Measurements from ENCODE around the gene CSMD2.

The CSMD2 gene

GRCh38 chr1:33762109-33762830 is 402.8 kb downstream of the CSMD2 start:
- H3K27ac ChIP-seq (ENCODE audit: low read depth, low read length): no peak overlapping the region
- H3K9me3 ChIP-seq (ENCODE audit: low read length): no peaks in the 10 kb centered on the region
- H3K9ac ChIP-seq (ENCODE audit: low read length): no peak overlapping the region
- H3K27me3 ChIP-seq (ENCODE audit: control insufficient read depth in 1 of 2, insufficient read depth in 2 of 2, low read length in 2 of 2): no peaks in the 10 kb centered on the region
- no peaks in the 10 kb centered on the region for H3K4me1 ChIP-seq (ENCODE audit: insufficient read depth, low read length)
- H3K36me3 ChIP-seq (ENCODE audit: insufficient read depth, low read length): no peaks in the 10 kb centered on the region
- H3K4me3 ChIP-seq (ENCODE audit: low read depth in 1 of 2, low read length in 2 of 2): no peak overlapping the region

GRCh38 chr1:33758698-33759097 is 406.3 kb downstream of the CSMD2 start:
- Histone ChIP-seq H3K27me3 (ENCODE audit: control insufficient read depth in 1 of 2, insufficient read depth in 2 of 2, low read length in 2 of 2) (no peaks in the 10 kb centered on the region), H3K4me1 (ENCODE audit: insufficient read depth, low read length) (no peaks in the 10 kb centered on the region), H3K9ac (ENCODE audit: low read length) (no peak overlapping the region), H3K36me3 (ENCODE audit: insufficient read depth, low read length) (no peaks in the 10 kb centered on the region), H3K27ac (ENCODE audit: low read depth, low read length) (no peak overlapping the region), H3K4me3 (ENCODE audit: low read depth in 1 of 2, low read length in 2 of 2) (no peak overlapping the region), H3K9me3 (ENCODE audit: low read length) (no peaks in the 10 kb centered on the region)

- H3K27ac ChIP-seq (ENCODE audit: low read depth, low read length): no peak overlapping the region
- no peaks in the 10 kb centered on the region for H3K4me1 ChIP-seq (ENCODE audit: insufficient read depth, low read length)
- no peaks in the 10 kb centered on the region for H3K36me3 ChIP-seq (ENCODE audit: insufficient read depth, low read length)
- H3K9ac ChIP-seq (ENCODE audit: low read length): no peak overlapping the region
- no peaks in the 10 kb centered on the region for H3K9me3 ChIP-seq (ENCODE audit: low read length)
- no peak overlapping the region for H3K4me3 ChIP-seq (ENCODE audit: low read depth in 1 of 2, low read length in 2 of 2)
- H3K27me3 ChIP-seq (ENCODE audit: control insufficient read depth in 1 of 2, insufficient read depth in 2 of 2, low read length in 2 of 2): no peaks in the 10 kb centered on the region
Observed at GRCh38 chr1:33753087-33753856, 411.8 kb downstream of the CSMD2 start.

- Histone ChIP-seq H3K4me1 (ENCODE audit: insufficient read depth, low read length) (no peaks in the 10 kb centered on the region), H3K27ac (ENCODE audit: low read depth, low read length) (no peak overlapping the region), H3K9ac (ENCODE audit: low read length) (no peak overlapping the region), H3K4me3 (ENCODE audit: low read depth in 1 of 2, low read length in 2 of 2) (no peak overlapping the region), H3K9me3 (ENCODE audit: low read length) (no peaks in the 10 kb centered on the region), H3K27me3 (ENCODE audit: control insufficient read depth in 1 of 2, insufficient read depth in 2 of 2, low read length in 2 of 2) (peaks cover 0 to 6% of the 10 kb centered on the region in 2 donors), H3K36me3 (ENCODE audit: insufficient read depth, low read length) (no peaks in the 10 kb centered on the region)
Observed at GRCh38 chr1:33745942-33746341, 419.1 kb downstream of the CSMD2 start.

GRCh38 chr1:33743221-33743998 is 421.6 kb downstream of the CSMD2 start:
- no peak overlapping the region for H3K27ac ChIP-seq (ENCODE audit: low read depth, low read length)
- H3K4me3 ChIP-seq (ENCODE audit: low read depth in 1 of 2, low read length in 2 of 2): no peak overlapping the region
- H3K36me3 ChIP-seq (ENCODE audit: insufficient read depth, low read length): no peaks in the 10 kb centered on the region
- no peaks in the 10 kb centered on the region for H3K9me3 ChIP-seq (ENCODE audit: low read length)
- H3K9ac ChIP-seq (ENCODE audit: low read length): no peak overlapping the region
- H3K27me3 ChIP-seq (ENCODE audit: control insufficient read depth in 1 of 2, insufficient read depth in 2 of 2, low read length in 2 of 2): peaks cover 0 to 6% of the 10 kb centered on the region in 2 donors
- no peaks in the 10 kb centered on the region for H3K4me1 ChIP-seq (ENCODE audit: insufficient read depth, low read length)

GRCh38 chr1:33742663-33743062 is 422.4 kb downstream of the CSMD2 start:
- Histone ChIP-seq H3K4me1 (ENCODE audit: insufficient read depth, low read length) (no peaks in the 10 kb centered on the region), H3K9ac (ENCODE audit: low read length) (no peak overlapping the region), H3K36me3 (ENCODE audit: insufficient read depth, low read length) (no peaks in the 10 kb centered on the region), H3K4me3 (ENCODE audit: low read depth in 1 of 2, low read length in 2 of 2) (no peak overlapping the region), H3K27me3 (ENCODE audit: control insufficient read depth in 1 of 2, insufficient read depth in 2 of 2, low read length in 2 of 2) (peaks cover 0 to 6% of the 10 kb centered on the region in 2 donors), H3K27ac (ENCODE audit: low read depth, low read length) (no peak overlapping the region), H3K9me3 (ENCODE audit: low read length) (no peaks in the 10 kb centered on the region)

- Histone ChIP-seq H3K9me3 (ENCODE audit: low read length) (no peaks in the 10 kb centered on the region), H3K27ac (ENCODE audit: low read depth, low read length) (no peak overlapping the region), H3K9ac (ENCODE audit: low read length) (no peak overlapping the region), H3K4me1 (ENCODE audit: insufficient read depth, low read length) (no peaks in the 10 kb centered on the region), H3K27me3 (ENCODE audit: control insufficient read depth in 1 of 2, insufficient read depth in 2 of 2, low read length in 2 of 2) (peaks cover 0 to 6% of the 10 kb centered on the region in 2 donors), H3K36me3 (ENCODE audit: insufficient read depth, low read length) (no peaks in the 10 kb centered on the region), H3K4me3 (ENCODE audit: low read depth in 1 of 2, low read length in 2 of 2) (no peak overlapping the region)
Observed at GRCh38 chr1:33741749-33742148, 423.3 kb downstream of the CSMD2 start.

GRCh38 chr1:33740040-33740744 is 424.8 kb downstream of the CSMD2 start:
- Histone ChIP-seq H3K9ac (ENCODE audit: low read length) (no peak overlapping the region), H3K9me3 (ENCODE audit: low read length) (no peaks in the 10 kb centered on the region), H3K4me1 (ENCODE audit: insufficient read depth, low read length) (no peaks in the 10 kb centered on the region), H3K27ac (ENCODE audit: low read depth, low read length) (no peak overlapping the region), H3K27me3 (ENCODE audit: control insufficient read depth in 1 of 2, insufficient read depth in 2 of 2, low read length in 2 of 2) (peaks cover 0 to 6% of the 10 kb centered on the region in 2 donors), H3K4me3 (ENCODE audit: low read depth in 1 of 2, low read length in 2 of 2) (no peak overlapping the region), H3K36me3 (ENCODE audit: insufficient read depth, low read length) (no peaks in the 10 kb centered on the region)

- peaks cover 0 to 6% of the 10 kb centered on the region in 2 donors for H3K27me3 ChIP-seq (ENCODE audit: control insufficient read depth in 1 of 2, insufficient read depth in 2 of 2, low read length in 2 of 2)
Observed at GRCh38 chr1:33738976-33739375, 426.1 kb downstream of the CSMD2 start.

GRCh38 chr1:33738536-33738935 is 426.5 kb downstream of the CSMD2 start:
- Histone ChIP-seq H3K36me3 (ENCODE audit: insufficient read depth, low read length) (no peaks in the 10 kb centered on the region), H3K27me3 (ENCODE audit: control insufficient read depth in 1 of 2, insufficient read depth in 2 of 2, low read length in 2 of 2) (peaks cover 0 to 6% of the 10 kb centered on the region in 2 donors), H3K4me3 (ENCODE audit: low read depth in 1 of 2, low read length in 2 of 2) (no peak overlapping the region), H3K9me3 (ENCODE audit: low read length) (no peaks in the 10 kb centered on the region), H3K4me1 (ENCODE audit: insufficient read depth, low read length) (no peaks in the 10 kb centered on the region), H3K9ac (ENCODE audit: low read length) (no peak overlapping the region), H3K27ac (ENCODE audit: low read depth, low read length) (no peak overlapping the region)

More at GRCh38 chr1:33738976-33739375, 426.1 kb downstream of the CSMD2 start:
- Histone ChIP-seq H3K27ac (ENCODE audit: low read depth, low read length) (no peak overlapping the region), H3K9me3 (ENCODE audit: low read length) (no peaks in the 10 kb centered on the region), H3K4me1 (ENCODE audit: insufficient read depth, low read length) (no peaks in the 10 kb centered on the region), H3K4me3 (ENCODE audit: low read depth in 1 of 2, low read length in 2 of 2) (no peak overlapping the region), H3K36me3 (ENCODE audit: insufficient read depth, low read length) (no peaks in the 10 kb centered on the region), H3K9ac (ENCODE audit: low read length) (no peak overlapping the region)

GRCh38 chr1:33736496-33736895 is 428.5 kb downstream of the CSMD2 start:
- Histone ChIP-seq H3K9me3 (ENCODE audit: low read length) (no peaks in the 10 kb centered on the region), H3K4me3 (ENCODE audit: low read depth in 1 of 2, low read length in 2 of 2) (no peak overlapping the region), H3K9ac (ENCODE audit: low read length) (no peak overlapping the region), H3K27ac (ENCODE audit: low read depth, low read length) (no peak overlapping the region), H3K27me3 (ENCODE audit: control insufficient read depth in 1 of 2, insufficient read depth in 2 of 2, low read length in 2 of 2) (no peaks in the 10 kb centered on the region), H3K4me1 (ENCODE audit: insufficient read depth, low read length) (no peaks in the 10 kb centered on the region), H3K36me3 (ENCODE audit: insufficient read depth, low read length) (no peaks in the 10 kb centered on the region)
